MM.1S (cell line): ENCODE measurements around the gene SUCO.

Source experiments
- CTCF ChIP-seq: fragments of 300-600 bp; sonication (generic); IDR thresholded peaks from 2 replicates; pipeline ENCODE4 v1.5.1; 2016; ENCODE audit warnings: antibody characterized with exemption, low read length, mixed read lengths
- EZH2phosphoT487 ChIP-seq: fragments of 300-600 bp; sonication (generic); IDR thresholded peaks from 2 replicates; pipeline ENCODE4 v1.6.1; 2018; ENCODE audit warnings: antibody characterized with exemption, low read length

DNA sequence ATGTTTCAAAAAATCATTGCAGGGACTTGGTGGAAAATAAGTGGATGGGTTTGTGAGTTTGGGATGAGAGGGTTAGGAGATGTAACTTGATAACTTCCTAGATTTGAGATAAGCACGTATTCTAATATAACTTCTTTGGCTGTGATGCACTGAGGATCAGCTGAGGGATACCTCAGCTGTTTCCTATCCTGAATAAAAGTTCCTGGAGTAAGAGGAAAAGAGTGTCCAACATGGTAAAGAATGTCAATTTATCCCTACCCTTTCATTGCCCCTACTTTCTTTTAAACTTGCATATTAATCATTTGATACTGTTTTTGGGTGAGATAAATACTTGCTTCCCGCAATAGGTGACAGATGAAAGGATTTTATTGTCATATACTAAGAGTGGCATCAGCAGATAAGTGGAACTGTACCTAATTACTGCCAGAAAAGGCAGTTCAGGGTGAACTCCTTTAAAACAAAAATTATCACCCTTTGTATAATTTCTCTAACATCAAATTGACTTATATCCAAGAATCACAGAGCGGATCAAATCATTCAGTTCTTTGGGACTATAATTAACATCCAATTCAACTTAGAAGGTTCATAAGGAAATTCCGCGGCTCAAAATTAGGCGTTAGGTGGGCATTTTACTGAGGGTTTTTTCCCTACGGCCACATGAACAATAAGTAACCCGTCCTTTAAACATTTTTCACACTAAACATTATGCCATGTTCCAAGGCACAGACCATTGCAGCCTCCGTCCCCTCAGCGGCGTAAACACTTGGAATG lies 1.4 kb upstream of the SUCO start:
- TF ChIP-seq EZH2phosphoT487 = no peak
- no peak for TF ChIP-seq CTCF
